Measurements from ENCODE around the gene DCBLD1.

Gene DCBLD1

DNA sequence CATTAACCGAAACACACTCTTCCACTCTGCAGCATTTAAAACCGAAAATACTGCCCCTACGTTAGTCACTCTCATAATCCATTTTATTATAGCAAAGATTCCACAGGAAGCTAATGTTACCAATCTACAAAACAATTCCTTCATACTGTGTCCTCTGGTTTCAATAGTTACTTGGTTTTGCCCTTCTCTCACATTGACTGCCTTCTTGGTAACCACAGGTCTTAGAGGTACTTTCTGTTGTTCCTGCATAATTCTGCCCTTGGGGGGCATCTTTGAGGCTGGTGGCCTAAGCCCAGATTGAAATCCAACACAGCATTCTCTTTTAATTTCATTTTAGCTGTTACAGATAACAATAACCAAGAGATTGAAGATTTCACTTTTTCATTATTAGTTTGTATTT is 9.8 kb upstream of the DCBLD1 start:
- DNase-seq (ENCODE audit: low spot score): no peak

GRCh38 chr6:117473401-117473800 is 9.1 kb upstream of the DCBLD1 start:
- DNase-seq (ENCODE audit: low spot score): no peak

GRCh38 chr6:117477988-117478852 is 4.3 kb upstream of the DCBLD1 start:
- DNase-seq (ENCODE audit: low spot score): no peak

- DNase-seq (ENCODE audit: low spot score): no peak
Observed at GRCh38 chr6:117478853-117479231, 3.6 kb upstream of the DCBLD1 start.

DNA sequence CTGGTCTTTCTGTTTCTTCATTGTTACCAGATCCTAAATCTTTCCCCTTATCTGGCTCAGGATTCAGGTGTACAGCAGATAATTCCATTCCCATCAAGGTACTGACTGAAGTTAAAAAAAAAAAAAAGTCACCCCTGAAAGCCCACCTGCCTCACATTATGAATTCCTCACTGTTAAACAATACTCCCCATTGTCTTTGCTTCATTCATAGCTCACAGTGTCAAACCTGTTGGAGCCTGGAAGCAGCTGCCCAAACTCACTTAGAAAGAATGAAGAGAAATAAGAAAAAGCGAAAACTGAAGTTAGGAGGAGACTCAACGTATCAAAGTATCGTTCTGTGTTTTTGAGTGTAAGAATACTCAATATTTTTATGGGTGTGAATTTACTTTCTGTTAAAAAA is 1.8 kb upstream of the DCBLD1 start:
- DNase-seq (ENCODE audit: low spot score): no peak

- no peak for DNase-seq (ENCODE audit: low spot score)
Observed at GRCh38 chr6:117481278-117481925, 1.1 kb upstream of the DCBLD1 start.

DNA sequence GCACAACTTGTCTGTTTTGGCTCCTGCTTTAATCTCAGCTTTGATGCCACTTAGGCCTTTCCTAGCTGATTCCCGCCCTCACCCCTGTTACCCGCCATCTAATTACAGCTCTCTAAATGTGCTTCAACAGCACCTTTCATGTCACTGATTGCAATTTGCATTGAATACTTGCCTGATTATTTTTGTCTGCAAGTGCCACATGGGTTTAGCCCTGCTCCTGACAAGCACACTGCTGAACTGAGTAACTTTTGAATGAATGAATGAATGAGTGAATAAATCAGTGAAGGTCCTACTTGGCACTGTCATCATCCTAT is 591 bp upstream of the DCBLD1 start:
- DNase-seq (ENCODE audit: low spot score): no peak

GRCh38 chr6:117483004-117483644 is 650 bp downstream of the DCBLD1 start:
- DNase-seq (ENCODE audit: low spot score): peak; percentile 70

GRCh38 chr6:117483645-117484016 is 1.2 kb downstream of the DCBLD1 start:
- DNase-seq (ENCODE audit: low spot score): peak; percentile 49

GRCh38 chr6:117484052-117484646 is 1.7 kb downstream of the DCBLD1 start:
- no peak for DNase-seq (ENCODE audit: low spot score)

DNA sequence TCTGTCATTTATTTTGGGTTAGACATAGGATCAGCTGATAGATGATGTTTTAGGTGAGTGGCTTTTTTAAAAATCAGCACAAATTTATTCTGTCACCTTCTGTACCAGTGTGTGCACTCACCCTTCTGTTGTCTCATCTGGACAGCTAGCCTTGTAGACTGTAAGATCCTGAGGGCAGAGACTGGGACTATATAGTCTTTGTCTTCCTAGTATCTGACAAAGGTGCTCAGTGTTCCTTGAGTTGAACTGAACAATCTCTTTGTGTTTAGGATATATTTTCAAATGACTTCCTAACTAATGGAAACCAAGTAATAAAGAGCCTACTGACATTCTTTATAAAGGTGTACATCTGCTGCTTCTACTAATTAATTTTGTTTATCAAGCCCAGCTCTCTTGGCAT is 3.0 kb downstream of the DCBLD1 start:
- DNase-seq (ENCODE audit: low spot score): no peak

DNA sequence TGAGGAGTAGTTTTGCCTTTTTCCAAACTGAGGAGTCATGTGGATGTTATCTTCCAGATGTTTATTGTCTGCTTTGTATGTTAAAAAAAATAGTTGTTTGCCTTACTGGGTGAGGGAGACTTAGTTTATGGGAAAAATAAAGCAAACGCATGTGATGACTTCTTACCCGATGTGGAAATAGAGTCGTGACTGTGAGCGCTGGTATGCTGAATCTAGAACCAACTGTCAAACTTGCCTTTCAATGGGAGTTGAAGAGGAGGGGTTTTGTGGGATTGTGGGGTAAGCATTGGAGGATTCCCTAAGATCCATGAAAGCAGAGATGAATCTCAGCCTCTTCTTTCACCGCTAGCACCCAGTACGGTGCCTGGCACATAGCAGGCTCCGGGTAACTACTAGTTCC is 5.3 kb downstream of the DCBLD1 start:
- DNase-seq (ENCODE audit: low spot score): no peak

DNA sequence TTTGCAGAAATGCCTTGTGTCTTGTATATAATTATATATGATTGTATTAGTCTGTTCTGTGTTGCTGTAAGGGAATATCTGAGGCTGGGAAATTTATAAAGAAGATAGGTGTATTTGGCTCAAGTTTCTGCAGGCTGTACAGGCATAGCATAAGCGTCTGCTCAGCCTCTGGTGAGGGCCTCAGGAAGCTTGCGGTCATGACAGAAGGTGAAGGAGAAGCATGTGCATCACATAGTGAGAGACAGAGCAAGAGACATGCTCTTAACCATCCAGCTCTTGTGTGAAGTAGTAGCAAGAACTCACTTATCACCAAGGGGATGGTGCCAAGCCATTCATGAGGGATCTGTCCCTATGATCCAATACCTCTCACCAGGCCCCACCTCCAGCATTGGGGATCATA is 6.5 kb downstream of the DCBLD1 start:
- no peak for DNase-seq (ENCODE audit: low spot score)

DNA sequence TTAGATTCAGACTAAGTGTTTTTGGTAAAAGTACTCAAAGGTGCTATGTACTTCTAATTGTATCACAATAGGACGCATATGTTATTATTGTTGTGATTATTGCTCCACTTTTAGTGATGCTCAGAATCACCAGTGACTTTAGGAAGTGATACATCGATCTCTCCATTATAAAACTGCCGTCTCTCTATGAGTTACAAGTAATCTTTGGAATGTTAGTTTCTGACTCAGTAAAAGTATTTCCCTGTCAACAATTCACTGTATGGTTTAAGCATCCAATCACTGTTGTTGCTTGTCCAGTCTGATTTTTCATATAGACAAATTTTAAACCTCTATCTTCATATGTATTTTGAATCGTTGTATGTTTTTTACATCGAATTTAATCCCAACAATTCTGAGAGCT is 9.4 kb downstream of the DCBLD1 start:
- DNase-seq (ENCODE audit: low spot score): no peak

DNA sequence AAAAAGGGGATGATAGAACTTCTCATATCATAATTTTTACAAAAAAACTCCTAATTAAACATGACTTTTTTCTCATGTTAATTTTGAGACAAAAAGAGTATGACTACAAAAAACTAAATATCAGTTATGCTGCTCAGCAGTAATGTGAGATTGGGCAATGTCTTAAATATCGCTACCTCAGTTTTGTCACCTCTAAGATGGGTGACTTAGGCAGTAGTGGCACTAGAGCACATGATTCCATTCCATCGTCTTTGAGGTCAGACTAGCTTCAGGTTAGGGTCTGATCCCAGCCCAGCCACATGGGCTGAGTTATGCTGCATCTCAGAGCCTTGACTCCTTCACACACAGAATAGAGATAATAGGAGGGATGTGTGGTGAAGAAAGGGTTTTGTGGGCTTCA is 11.0 kb downstream of the DCBLD1 start:
- DNase-seq (ENCODE audit: low spot score): no peak

- DNase-seq (ENCODE audit: low spot score): no peak
Observed at GRCh38 chr6:117494283-117494682, 11.8 kb downstream of the DCBLD1 start.

- DNase-seq (ENCODE audit: low spot score): no peak
Observed at GRCh38 chr6:117494694-117495318, 12.3 kb downstream of the DCBLD1 start.

- no peak for DNase-seq (ENCODE audit: low spot score)
Observed at GRCh38 chr6:117495425-117495824, 13.0 kb downstream of the DCBLD1 start.

- no peak for DNase-seq (ENCODE audit: low spot score)
Observed at GRCh38 chr6:117495869-117496268, 13.4 kb downstream of the DCBLD1 start.

GRCh38 chr6:117496383-117496990 is 14.0 kb downstream of the DCBLD1 start:
- DNase-seq (ENCODE audit: low spot score): peak; percentile 26

DNA sequence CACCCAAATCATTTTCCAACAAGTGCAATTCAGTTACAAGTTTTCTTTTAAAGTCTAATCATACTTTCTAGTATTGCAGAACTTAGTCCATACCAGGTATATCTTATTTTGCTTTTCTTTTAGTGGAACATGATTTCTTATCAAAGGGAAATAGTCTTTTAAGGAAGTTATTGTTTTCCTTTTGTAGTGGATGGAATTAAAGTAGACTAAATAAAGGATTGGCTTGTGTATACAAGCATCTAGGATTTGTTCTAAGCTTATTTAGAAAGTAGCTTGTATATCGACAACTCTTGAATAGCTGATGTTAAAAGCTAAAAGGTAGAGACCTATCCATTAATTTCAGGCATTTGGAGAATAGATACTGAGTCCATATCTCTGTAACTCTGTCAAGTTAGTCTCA is 14.8 kb downstream of the DCBLD1 start:
- DNase-seq (ENCODE audit: low spot score): no peak

- peak; percentile 71 for DNase-seq (ENCODE audit: low spot score)
Observed at GRCh38 chr6:117498159-117498558, 15.7 kb downstream of the DCBLD1 start.
